HG02623 (cell line): ENCODE data around the gene PTGFRN.
"Not testable (repeated sequence)": the region's sequence is repeated elsewhere in the genome, so short reads cannot be mapped to it uniquely, and the experiment has no call there.

ENCODE experiments used
- ATAC-seq: cut with Tn5 transposase; IDR thresholded peaks from one replicate; pipeline ENCODE4 v1.9.1; 2021; ENCODE audit warnings: moderate library complexity; ENCODE audit not compliant: unreplicated experiment

PTGFRN gene

DNA sequence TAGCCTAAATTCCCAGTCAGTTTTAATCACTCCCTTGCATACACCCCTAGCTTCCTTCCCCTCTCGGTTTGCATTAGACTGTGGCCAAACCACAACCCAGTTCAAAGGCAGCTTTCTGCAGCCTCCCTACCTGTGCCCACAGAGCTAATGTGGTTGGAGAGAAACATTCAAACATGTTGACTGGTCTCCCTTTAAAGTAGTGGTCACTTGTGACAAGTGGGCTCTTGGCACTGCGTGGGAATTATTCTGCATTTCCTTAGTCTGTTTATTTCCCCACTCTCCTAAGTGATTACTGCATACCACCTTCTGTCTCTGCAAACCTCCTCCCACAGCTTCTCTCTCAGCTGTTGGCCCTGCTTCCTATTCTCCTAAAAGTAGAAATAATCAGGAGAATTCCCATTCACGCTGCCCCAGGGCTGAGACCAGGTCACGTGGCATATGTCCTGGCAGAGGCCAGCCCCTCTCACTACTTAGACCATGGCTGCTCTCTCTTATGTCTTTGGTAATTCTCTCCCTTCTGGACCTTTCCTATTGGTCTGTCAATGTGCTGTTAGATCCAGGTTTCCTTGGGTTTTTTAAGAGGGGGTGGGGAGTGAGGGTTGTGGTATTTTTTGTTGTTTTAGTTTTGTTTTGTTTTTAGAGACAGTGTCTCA lies 53.4 kb downstream of the PTGFRN start:
- no peak for ATAC-seq

DNA sequence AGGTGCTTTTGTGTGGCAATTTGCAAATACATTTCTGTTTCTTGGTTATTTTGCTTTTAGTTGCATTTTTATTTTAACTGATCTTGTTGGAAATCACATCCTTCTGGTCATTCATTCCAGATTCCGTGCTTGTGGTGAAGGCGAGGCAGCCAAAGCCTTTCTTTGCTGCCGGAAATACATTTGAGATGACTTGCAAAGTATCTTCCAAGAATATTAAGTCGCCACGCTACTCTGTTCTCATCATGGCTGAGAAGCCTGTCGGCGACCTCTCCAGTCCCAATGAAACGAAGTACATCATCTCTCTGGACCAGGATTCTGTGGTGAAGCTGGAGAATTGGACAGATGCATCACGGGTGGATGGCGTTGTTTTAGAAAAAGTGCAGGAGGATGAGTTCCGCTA lies 57.1 kb downstream of the PTGFRN start:
- no peak for ATAC-seq

DNA sequence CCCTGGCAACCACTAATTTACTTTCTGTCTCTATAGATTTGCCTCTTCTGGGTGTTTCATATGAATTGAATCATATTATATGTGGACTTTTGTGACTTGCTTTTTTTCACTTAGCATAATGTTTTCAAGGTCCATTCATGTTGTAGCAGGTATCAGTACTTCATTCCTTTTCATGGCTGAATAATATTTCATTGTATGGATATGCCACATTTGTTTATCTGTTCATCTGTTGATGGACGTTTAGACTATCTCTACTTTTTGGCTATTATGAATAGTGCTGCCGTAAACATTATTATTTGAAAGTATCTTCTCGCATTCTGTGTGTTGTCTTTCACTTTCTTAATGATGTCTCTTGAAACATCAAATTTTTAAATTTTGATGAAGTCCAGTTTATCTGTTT lies 59.0 kb downstream of the PTGFRN start:
- ATAC-seq, result no peak

DNA sequence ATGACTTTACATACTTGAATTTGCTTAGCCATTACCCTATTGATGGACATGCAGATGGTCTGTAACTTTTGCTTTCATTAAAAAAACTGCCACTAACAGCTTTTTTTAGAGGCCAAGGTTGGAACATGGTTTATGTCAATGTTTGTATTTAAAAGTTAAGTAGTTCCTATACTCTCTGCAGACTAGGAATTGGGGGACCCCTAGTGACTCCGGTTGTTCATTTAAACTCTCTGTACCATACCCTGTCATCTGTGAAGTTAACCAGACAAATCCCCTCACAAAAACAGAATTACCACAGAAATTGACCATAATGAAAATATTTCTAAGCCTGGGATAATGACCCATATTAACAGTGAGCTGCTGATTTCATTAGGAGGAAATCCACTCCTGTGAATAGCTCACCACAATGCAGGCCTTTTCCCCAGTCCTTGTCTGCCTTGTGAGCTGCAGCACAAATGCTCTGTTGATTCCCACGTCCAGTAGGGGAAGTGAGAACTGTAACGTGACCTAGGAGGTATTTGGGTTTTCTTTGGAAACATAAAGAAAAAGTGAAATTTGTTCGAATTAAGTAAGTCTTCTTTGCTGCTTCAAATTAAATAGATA lies 61.6 kb downstream of the PTGFRN start:
- no peak for ATAC-seq

DNA sequence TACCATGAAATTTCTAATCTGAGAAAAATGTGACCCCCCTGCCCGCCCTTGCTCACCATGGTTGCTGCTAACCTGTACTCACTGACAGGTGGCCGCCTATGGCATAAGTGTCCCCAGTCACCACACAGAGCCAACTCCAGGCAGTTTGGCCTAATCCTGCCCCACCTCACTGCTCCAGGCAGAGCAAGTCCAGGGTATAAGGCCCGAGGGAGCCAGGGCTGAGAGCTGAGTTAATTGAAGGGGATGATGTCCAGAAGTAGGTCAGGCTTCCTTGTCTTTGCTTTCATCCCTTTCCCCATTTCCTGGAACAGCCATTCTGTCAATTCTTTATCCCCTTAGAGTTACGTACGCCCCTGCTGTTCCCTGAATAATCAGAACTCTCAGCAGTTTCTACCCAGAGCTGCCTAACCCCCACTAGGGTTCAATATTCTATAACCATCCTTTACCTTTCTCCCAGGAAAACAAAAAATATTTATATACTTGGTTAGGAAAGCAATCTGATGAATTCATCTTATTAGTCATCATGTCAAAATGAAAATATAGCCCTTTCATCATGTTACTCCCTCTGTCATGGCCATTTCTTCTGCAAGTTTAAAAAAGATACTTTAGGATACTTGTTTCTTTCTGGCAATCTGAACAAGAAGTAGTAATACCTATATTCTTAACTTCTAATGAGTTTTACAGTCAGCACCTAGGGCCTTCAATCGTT lies 62.4 kb downstream of the PTGFRN start:
- no peak for ATAC-seq

DNA sequence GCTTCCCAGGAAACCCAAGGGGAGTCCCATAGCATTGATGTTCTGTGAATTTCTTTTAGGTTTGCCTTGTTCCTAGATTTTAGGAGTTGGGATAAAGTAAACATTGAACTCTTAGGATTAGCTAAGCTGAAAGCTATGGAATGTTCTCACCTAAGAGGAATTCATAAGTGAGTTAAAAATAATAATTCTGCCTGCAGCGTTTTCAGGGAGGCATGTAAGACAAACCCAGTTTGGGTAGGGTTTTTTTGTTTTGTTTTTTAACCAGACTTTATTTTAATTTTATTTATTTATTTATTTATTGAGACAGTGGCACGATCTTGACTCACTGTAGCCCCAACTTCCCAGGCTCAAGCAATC lies 62.9 kb downstream of the PTGFRN start:
- no peak for ATAC-seq

DNA sequence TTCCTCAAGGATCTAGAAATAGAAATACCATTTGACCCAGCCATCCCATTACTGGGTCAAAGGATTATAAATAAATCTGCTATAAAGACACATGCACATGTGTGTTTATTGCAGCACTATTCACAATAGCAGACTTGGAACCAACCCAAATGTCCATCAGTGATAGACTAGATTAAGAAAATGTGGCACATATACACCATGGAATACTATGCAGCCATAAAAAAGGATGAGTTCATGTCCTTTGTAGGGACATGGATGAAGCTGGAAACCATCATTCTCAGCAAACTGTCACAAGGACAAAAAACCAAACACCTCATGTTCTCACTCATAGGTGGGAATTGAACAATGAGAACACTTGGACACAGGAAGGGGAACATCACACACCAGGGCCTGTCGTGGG lies 70.6 kb downstream of the PTGFRN start:
- ATAC-seq, result not testable (repeated sequence)

DNA sequence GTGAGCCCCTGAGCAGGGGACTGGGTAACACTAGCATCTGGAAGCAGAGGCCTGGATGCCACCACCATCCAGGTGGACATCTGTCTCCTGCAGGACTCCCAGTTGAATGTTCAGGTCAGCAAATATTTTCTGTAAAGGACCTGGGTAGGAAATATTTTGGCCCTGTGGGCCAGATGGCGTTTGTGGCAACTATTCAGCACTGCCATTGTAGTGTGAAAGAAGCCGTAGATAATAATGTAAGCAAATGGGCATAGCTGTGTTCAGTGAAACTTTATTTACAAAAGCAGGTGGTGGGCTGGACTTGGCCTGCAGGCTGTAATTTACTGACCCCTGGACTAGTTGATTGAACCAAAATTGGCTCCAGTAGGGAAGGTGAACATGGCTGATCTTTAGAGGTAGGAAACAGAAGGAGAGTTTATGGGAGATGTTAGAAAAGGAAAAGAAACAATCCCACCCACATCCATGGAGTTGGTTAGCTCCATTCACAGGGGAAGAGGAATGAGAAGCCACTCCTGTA lies 71.9 kb downstream of the PTGFRN start:
- no peak for ATAC-seq

DNA sequence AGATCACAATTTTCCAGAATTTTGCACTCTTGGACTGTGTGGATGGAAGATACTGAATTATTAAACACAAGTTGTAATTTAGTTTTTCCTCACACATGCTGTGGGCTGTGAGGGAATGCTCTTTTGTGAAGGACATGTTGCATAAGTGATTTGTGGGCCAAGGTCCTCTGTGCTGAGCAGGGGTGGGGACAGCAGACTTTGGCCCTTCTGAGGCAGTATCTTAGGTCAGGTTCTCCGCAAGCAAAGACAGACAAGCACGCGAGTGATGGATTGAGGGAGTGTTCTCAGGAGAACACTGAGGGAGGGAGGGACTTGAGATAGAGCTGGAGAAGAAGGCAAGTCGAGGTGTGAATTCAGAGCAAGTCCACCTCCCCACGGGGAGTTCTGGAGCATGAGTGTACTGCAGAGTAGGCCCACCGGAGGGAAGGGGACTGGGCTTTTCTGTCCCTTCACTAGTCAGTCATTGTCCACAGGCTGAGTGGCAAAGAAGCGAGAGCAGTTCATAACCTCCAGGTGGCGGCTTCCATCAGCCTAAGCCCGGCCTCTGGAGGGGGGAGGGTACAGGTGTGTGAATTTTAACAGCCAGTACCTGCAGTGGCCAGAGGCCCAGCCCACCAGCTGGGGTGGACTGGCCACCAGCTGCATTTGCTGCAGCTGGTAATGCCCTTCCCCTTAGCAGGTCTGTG lies 72.7 kb downstream of the PTGFRN start:
- no peak for ATAC-seq

DNA sequence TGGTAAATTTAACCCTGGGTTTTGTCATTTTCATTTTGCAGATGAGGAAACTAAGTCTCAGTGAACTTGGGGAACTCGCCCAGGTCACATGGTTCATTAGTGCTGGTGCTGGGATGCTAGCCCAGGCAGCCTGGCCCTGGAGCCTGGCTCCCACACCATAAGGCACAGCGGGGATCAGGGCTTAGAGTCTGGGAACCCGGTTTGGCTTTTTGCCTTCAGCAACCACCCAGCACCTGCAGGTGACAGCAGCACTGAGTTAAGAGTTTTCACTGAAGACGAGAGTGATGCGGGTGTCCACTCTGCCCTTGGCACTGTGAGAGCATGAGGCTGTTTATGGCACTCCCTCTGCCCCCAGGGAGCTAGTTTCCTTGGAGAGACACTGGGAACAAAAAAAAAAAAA lies 73.4 kb downstream of the PTGFRN start:
- no peak for ATAC-seq

DNA sequence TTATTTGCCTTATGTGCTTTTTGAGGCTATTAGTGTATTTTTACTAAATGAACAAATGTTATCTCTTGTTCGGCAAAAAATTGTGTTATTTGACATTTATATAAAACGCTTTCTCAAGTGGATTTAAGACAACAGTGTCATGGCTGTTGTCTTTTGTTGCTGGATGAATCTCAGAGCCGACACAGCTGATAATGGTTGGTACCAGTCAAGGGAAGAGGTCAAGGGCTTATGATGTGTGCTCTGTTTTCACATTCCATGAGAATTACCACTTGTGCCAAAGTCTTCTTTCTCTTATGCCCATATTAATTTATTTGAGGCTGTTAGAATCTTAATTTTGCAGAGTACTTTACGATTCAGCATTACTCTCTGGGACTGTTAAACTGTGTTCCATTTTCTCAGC lies 74.0 kb downstream of the PTGFRN start:
- no peak for ATAC-seq

DNA sequence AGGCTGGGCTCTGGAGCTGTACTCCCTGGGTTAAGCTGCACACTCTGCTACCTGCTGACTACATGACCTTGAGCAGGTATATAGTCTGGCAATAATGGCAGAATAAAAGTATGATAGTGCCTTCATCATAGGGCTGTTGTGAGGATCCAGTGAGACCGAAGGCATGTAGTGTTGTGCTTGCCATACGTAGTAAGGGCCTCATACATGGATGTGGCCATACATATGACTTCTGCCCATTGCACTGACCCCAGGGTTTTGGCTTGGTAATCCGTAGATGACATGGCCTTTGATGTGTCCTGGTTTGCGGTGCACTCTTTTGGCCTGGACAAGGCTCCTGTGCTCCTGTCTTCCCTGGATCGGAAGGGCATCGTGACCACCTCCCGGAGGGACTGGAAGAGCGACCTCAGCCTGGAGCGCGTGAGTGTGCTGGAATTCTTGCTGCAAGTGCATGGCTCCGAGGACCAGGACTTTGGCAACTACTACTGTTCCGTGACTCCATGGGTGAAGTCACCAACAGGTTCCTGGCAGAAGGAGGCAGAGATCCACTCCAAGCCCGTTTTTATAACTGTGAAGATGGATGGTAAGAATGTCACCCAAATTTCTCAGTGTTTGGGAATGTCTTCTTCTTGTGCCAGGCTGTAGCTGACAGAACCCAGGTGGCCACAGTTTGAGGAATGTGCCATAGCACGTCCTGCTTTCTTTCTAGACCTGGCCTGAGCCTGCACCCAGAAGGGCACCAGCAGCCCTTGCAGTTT lies 74.9 kb downstream of the PTGFRN start:
- ATAC-seq, result no peak

DNA sequence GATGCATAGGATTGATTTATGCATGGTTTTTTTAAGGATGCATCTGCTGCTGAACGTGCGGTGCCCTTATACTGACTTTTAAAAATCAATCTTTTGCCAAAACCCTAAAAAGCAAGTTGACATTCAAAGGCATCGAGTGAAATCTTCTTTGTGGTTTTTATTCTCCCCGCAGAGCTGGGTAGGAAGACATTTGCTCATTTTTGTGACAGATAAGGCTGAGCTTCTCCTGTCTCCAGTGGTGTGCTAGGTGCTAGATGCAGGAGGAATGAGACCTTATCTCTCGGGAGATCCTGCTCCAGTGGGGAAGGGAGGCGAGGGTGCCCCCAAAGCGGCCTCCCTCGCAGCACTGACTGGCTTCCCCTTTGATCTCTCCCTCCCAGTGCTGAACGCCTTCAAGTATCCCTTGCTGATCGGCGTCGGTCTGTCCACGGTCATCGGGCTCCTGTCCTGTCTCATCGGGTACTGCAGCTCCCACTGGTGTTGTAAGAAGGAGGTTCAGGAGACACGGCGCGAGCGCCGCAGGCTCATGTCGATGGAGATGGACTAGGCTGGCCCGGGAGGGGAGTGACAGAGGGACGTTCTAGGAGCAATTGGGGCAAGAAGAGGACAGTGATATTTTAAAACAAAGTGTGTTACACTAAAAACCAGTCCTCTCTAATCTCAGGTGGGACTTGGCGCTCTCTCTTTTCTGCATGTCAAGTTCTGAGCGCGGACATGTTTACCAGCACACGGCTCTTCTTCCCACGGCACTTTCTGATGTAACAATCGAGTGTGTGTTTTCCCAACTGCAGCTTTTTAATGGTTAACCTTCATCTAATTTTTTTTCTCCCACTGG lies 76.9 kb downstream of the PTGFRN start:
- ATAC-seq, result no peak

DNA sequence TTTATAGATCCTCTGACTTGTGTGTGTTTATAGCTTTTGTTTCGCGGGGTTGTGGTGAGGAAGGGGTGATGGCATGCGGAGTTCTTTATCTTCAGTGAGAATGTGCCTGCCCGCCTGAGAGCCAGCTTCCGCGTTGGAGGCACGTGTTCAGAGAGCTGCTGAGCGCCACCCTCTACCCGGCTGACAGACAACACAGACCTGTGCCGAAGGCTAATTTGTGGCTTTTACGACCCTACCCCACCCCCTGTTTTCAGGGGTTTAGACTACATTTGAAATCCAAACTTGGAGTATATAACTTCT lies 77.5 kb downstream of the PTGFRN start:
- no peak for ATAC-seq

DNA sequence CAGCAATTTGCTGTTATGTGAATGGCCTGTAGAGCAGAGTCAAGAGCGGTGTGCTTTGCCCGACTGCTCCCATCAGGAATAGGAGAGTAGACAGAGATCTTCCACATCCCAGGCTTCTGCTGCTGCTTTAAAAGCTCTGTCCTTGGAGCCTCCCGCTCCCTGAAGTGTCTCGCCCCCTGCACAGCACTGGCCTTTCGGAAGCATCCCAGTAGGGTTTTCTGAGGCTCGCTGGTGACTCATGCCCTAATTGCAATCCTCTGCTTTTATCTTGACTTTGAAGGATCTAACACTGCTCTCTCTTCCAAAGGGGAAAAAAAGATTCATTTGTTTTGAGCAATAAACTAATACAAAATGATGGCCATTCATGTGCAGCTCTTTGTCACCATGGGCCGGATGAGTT lies 78.5 kb downstream of the PTGFRN start:
- ATAC-seq, result no peak

DNA sequence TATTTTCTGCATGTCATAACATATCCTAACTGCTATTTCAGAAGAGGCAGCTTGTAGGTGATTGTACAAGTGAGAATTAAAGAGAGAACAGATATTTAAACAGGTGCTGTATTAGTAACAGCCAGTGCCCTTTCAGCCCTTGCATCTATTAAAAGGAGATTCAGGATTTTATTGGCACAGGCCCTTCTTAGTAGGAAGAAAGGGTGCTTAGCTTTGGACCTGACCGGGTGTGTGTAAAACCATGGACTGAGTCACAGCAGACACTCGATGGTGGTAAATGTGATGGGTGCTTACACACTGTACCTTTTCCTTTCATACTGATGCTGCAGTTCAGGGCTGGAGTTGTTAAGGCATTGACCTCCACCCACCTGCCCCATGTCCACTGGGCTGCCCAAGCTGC lies 79.2 kb downstream of the PTGFRN start:
- no peak for ATAC-seq

DNA sequence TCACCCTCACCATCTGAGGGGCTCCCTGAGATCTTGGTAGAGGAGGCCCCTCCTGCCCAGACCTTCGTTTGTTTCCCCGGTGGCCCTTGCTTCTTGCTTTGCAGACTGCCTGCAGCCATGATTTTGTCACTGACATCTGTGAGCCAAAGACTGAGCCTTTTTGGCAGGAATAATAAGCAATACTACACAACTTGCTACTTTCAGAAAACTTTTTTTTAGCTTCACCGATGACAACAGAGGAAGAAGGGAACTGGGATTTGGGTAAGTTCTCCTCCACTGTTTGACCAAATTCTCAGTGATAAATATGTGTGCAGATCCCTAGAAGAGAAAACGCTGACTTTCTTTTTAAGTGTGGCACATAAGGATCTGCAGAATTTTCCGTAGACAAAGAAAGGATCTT lies 80.1 kb downstream of the PTGFRN start:
- ATAC-seq, result no peak

DNA sequence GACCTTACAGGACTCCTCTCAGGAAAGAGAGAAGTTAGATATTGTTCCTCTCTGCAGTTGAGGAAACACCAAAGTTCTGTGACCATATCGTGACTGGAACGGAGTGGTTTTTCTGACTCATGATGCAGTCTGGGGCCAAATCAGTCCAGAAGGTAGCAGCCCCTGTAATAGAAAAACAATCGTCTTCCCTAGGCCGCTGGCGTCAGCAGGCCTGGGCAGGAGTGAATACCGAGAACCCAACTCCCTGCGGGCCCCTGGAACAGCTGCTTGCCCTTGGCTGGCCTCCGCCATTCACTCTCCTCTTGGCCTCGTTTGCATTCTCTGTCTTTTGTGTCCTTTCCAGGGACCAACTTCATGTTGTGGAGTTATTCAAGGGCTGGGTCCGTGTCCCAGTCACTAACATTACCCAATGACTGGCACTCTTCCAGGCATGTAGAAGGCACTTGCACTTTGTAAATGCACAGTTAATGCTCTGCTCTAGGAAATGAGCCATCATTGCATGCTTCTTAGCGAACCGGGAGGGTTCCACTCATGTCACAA lies 81.0 kb downstream of the PTGFRN start:
- no peak for ATAC-seq

DNA sequence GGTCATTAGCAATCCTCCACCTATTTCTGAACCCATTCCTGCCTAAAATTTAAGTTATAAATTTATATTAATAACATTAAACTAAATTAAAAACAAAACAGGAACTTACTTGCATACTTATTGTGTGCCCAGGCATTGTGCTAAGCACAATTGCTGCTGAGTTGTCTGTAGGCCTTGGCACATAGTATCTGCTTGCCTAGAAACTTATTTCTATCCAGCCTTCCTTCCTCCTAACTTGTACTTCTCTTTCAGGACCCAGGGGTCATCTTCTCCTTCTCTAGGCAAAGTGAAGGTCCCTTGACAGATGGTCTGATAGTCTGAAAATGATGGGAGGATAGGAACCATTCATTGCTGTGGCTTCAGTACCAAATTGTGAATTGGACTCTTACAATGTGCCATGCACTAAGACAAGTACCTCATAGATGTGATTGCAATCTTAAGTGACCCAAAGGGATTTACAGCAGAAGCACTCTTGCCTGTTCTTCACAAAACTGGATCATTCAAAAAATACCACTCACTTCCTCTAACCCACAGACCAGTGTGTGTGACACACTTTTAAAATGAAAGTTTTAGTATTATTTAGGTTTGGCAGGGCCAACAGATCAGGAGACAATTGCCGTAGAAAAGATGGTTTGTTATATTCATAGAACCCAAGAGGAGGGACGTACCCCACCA lies 81.6 kb downstream of the PTGFRN start:
- ATAC-seq, result no peak

DNA sequence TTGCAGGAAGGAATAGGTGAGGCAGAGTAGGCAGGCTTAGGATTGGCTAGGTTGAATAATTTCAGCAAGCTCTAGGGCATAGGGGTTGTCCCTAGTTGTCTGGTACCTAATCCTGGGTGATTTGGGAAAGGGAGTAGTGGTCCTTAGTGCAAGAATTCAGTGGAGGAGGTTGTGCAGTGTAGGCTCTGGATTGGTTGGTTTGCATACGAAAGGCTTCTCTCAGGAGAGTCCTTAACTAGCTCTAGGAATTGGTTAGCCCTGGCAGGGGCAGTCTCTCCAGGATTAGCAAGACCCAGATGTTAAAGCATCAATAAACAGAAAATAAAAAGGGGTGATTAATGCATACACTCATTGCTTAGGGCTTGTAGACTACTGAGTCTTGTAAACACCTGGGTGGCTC lies 82.2 kb downstream of the PTGFRN start:
- ATAC-seq, result no peak
